ENCODE measurements around the gene CDH12.
"Not testable (repeated sequence)": the region's sequence is repeated elsewhere in the genome, so short reads cannot be mapped to it uniquely, and the experiment has no call there.

CDH12 gene

GRCh38 chr5:22250528-22250927 is 602.6 kb downstream of the CDH12 start:
- no peak for DNase-seq

- DNase-seq, result no peak
Measured at GRCh38 chr5:22249209-22249729, 603.9 kb downstream of the CDH12 start.

DNA sequence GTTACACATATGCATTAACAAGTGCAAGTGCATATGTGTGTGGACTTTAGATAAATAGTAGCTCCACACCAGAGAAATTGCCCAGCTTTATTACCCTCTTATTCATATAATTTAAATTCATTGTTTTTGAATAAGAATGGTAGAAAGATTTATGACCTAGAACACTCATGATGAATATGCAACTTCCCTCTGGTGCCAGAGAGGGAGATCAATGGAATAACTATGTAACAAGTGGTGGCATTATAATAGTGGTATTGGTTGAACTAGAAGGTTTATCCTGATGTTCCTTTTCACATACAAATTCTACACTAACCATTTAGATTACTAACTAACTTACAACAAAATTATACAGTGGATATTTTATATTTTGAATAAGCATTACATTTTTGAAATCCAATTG is 607.4 kb downstream of the CDH12 start:
- DNase-seq, result no peak

- no peak for DNase-seq
Measured at GRCh38 chr5:22242532-22242931, 610.6 kb downstream of the CDH12 start.

DNA sequence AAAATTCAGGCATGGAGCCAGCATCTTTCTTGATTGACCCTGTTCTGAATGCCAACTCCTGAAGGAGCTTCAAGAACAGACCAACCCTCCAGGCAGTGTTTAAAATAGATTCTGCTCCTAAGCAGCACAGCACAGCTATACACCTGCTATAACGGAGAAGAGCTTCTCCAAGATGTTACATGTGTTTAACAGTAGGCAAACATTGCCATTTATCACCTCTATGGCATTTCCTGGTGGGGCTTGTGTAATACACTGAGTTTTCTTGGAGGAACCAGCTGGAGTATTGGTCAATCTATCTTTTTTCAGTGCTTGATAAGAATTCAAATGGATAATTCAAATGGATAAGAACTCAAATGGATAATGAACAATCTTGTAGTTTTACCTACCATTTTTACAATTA is 615.1 kb downstream of the CDH12 start:
- DNase-seq, result no peak

DNA sequence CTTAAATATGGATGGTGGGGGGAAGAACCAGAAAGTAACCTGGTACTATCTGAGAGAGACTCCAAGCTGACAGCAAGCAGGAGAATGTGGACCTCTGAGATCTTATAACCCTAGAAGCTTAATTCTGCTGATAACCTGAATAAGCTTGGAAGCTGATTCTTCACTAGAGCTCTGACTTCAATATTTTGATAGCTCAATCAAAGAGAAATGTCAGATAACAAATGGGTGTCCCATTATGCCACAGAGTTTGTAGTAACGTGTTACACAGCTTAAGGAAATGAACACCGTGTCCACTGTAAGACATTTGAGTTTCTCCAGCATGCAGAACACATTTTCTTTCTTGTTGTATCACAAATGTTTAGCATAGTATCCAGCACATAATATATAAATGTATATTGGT is 626.7 kb downstream of the CDH12 start:
- no peak for DNase-seq

DNA sequence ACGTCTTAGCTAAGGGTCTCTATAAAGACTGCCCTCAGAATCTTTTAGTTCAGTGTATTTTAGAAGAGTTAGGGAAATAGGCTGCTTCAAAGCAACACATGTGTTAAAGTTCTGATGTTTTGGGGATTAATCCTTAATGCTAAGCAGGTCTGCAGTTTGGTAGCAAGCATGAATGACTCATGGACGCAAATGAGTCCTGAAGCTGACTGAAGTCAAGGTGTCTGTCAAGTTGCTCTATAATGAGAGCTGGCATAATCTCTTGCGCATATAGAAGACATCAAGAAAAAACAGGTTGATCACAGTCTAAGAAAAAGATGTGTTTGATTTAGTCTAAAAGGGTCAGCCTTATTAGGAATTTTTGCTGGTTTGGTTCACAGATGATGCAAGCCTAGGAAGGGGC is 630.1 kb downstream of the CDH12 start:
- no peak for DNase-seq

DNA sequence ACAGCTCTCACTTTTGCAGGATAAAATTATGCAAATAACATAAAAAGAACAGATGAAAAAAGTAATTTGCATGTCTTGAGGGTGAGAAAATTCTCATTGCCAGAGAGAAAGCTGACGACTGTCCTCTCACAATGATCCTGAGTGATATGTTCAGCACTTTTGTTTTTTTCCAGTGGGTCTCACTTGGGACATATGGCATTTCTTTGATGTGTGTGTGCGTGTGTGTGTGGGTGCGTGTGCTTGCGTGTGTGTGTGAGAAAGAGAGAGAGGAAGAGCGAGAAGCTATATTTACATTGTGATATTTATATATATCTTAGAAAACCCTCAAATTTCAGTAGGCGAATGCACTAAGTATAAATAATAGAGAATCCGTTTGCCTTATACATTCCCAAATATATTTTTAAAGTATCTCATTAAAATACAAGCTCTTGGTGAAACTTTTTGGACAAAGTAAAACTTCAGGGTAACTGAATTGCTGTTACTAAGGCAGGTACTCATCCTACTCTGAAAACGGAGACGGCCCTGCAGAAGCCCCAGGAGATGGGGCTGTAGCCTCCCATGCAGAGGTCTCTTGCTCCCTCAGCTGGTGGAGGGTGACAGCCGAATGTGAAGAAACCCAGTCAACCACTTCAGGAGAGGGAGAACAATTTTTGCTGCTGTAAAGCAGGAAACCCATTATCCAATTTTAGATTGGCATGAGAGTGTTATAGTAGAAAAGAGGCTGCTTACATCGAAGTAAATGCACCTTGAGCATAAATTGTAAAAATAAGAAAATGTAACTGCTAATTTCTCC is 639.2 kb downstream of the CDH12 start:
- not testable (repeated sequence) for DNase-seq

GRCh38 chr5:22212254-22212991 is 640.7 kb downstream of the CDH12 start:
- DNase-seq, result not testable (repeated sequence)

DNA sequence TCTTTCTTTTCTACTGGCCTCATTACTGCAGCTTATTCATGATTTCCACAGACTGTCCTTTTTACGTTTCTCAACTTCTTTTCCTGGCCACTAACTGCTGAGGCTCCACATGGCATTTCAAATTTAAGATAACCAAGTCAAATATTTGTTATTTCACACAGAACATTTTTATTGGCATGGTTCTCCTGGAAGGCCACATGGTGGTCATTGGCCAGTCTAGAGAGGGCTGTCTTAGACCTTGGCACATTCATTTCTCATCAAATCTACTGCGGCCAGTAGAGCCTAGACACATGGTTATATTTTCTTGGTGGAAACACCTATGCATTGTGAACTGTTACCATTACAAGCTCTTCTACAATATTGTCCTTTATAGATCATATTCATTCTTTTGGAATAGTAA is 644.7 kb downstream of the CDH12 start:
- DNase-seq, result not testable (repeated sequence)

- DNase-seq, result not testable (repeated sequence)
Measured at GRCh38 chr5:22188651-22189050, 664.5 kb downstream of the CDH12 start.

DNA sequence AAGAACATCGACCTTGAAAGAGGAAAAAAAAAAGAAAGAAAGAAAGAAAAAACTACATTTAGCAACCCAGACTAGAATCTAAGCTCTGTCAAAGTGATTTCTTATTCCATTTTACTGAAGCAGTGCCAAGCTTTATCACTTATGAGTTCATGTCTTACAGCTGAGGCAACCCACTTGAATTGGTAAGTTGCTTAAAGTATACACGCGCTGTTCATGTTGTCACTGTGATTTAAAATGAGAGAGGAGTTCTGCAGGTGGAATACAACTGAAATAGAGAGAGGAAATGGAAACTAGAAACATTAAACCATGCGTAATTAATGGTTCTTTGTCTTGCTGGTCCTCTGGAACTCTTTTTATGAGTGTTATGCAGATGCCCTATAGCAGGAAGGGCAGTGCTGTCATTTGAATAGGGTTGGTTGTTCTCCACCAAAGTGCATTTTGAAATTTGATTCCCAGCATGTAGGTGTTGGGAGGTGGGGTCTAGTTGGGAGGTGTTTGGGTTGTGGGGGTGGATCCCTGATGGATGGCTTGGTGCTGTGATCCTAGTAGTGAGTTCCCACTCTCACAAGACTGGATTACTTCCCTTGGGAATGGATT is 665.4 kb downstream of the CDH12 start:
- DNase-seq, result not testable (repeated sequence)

DNA sequence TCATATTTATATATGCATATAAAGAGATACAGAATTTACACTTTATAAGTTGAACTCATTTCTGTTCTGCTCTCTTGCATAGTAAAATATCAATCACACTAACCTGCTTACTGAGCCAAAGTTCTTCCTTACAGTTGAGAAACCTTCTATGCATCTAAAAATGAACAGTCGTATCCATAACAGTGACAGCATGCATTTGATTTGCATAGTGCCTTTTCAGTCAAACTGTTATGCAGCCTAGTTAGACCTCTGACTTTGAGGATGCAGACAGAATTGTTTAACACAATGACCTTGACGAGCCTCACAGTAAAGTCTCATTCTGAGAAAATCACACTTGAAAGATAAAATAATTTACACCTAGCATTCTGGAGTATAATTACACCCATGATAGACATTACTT is 683.9 kb downstream of the CDH12 start:
- not testable (repeated sequence) for DNase-seq

GRCh38 chr5:22168704-22169103 is 684.4 kb downstream of the CDH12 start:
- not testable (repeated sequence) for DNase-seq

GRCh38 chr5:22165931-22166330 is 687.2 kb downstream of the CDH12 start:
- not testable (repeated sequence) for DNase-seq

- not testable (repeated sequence) for DNase-seq
Measured at GRCh38 chr5:22164910-22165748, 688.0 kb downstream of the CDH12 start.

- DNase-seq, result not testable (repeated sequence)
Measured at GRCh38 chr5:22156953-22157352, 696.2 kb downstream of the CDH12 start.

GRCh38 chr5:22154779-22155178 is 698.4 kb downstream of the CDH12 start:
- DNase-seq, result not testable (repeated sequence)

GRCh38 chr5:22151801-22152200 is 701.3 kb downstream of the CDH12 start:
- not testable (repeated sequence) for DNase-seq

DNA sequence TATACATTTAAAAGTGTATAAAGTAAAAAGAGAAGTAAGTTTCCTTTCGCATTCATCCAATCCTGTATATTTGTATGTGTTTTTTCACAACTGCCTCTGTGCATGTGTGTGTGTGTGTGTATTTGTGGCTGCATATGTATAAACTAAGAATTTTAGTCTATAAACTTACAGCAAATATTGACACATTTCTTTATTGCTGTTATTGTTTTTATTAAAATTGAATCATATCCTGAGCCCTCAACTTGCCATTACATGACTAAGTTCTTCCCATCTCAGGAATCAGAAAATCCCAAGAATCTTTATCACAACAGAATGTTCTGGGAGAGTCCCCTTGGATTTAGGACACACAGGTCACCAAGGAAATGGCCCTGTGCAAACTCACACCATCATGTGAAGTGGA is 712.7 kb downstream of the CDH12 start:
- not testable (repeated sequence) for DNase-seq

DNA sequence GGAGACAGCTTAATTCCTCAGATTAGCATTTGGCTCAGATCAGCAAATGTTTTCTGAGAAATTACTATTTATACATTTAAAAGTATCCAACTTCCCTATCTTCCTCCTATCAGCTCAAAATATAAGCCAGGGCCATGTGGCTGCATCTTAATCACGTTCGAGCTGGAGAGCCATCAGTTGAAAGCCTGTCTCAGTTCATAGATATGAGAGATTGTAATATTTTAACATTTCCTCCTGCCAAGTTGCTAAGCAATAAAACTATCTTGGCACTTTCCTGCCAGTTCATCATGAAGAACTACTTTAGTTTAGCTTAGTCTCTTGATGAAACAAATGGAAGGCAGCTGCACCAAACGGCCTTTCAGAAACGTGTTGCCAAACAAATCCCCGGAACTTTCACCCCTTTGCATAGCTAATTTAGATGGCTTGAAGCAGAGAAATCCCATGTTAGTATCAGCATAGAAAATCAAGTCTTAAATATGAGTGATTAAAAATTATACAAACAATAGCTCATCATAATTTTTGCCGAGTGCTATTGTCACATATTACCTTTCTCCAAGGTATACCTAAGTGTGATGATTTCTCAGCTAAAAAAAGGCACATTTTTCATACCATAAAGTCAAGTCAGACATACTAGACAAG is 713.4 kb downstream of the CDH12 start:
- DNase-seq, result not testable (repeated sequence)

GRCh38 chr5:22111320-22111719 is 741.8 kb downstream of the CDH12 start:
- no peak for DNase-seq
